Activated naive CD4-positive, alpha-beta T cell treated with anti-CD3 and anti-CD28 coated beads, Interleukin-2, amount 50 U/mL, for 16 hours (primary cell): ENCODE data around the gene NAB2.

Experiments
- DNase-seq: peaks from one replicate; pipeline ENCODE4 v3.0.0-alpha.2; 2020

NAB2 gene

GRCh38 chr12:57135527-57136326 lies 46.8 kb downstream of the NAB2 start:
- DNase-seq = no peak

- DNase-seq = no peak
Observed at GRCh38 chr12:57138526-57139272, 49.8 kb downstream of the NAB2 start.

- DNase-seq = no peak
Observed at GRCh38 chr12:57139796-57140649, 51.1 kb downstream of the NAB2 start.

- no peak for DNase-seq
Observed at GRCh38 chr12:57141249-57141648, 52.3 kb downstream of the NAB2 start.

GRCh38 chr12:57142121-57142520 lies 53.2 kb downstream of the NAB2 start:
- no peak for DNase-seq

GRCh38 chr12:57142727-57143126 lies 53.8 kb downstream of the NAB2 start:
- no peak for DNase-seq

GRCh38 chr12:57143454-57143853 lies 54.5 kb downstream of the NAB2 start:
- no peak for DNase-seq
